Smooth muscle cell (in vitro differentiated cells): Measurements from ENCODE around the gene TOX3. TPM values are rescaled to one million over a fixed set of nuclear protein-coding genes. Genes with fewer than 3 reads are reported as not detected.

Experiments used
- DNase-seq: peaks from one replicate; lab custom pipeline; 2025; ENCODE audit not compliant: unreplicated experiment; lab: John Stamatoyannopoulos, UW
- H2AFZ ChIP-seq: fragments of 200-600 bp; sonication (generic); 2 replicates; pipeline ENCODE4 v1.6.0; 2016; ENCODE audit warnings: antibody characterized with exemption, low read depth, mild to moderate bottlenecking
- H3F3A ChIP-seq: fragments of 200-600 bp; sonication (generic); 2 replicates; pipeline ENCODE4 v1.6.0; 2017; ENCODE audit warnings: antibody characterized with exemption, low read depth
- H3K27ac ChIP-seq: fragments of 200-600 bp; sonication (generic); 2 replicates; pipeline ENCODE4 v1.5.1; 2016; ENCODE audit warnings: low read depth, mild to moderate bottlenecking
- H3K27me3 ChIP-seq: fragments of 200-600 bp; sonication (generic); 2 replicates; pipeline ENCODE4 v1.6.1; 2016; ENCODE audit warnings: low read depth, mild to moderate bottlenecking
- H3K36me3 ChIP-seq: fragments of 200-600 bp; sonication (generic); 2 replicates; pipeline ENCODE4 v1.5.1; 2016; ENCODE audit warnings: low read depth
- H3K4me1 ChIP-seq: fragments of 200-600 bp; sonication (generic); 2 replicates; pipeline ENCODE4 v1.5.1; 2016; ENCODE audit warnings: low read depth
- H3K4me2 ChIP-seq: fragments of 200-600 bp; sonication (generic); 2 replicates; pipeline ENCODE4 v1.6.0; 2016; ENCODE audit warnings: mild to moderate bottlenecking
- H3K4me3 ChIP-seq: fragments of 200-600 bp; sonication (generic); 2 replicates; pipeline ENCODE4 v1.5.1; 2016; ENCODE audit warnings: mild to moderate bottlenecking
- H3K79me2 ChIP-seq: fragments of 200-600 bp; sonication (generic); 2 replicates; pipeline ENCODE4 v1.6.0; 2016; ENCODE audit warnings: low read depth, mild to moderate bottlenecking
- H3K9ac ChIP-seq: fragments of 200-600 bp; sonication (generic); 2 replicates; pipeline ENCODE4 v1.6.0; 2016; ENCODE audit warnings: low read depth
- H3K9me3 ChIP-seq: fragments of 200-600 bp; sonication (generic); replicated peaks from 2 replicates; pipeline ENCODE4 v1.5.1; 2016; ENCODE audit warnings: low read depth
- H4K20me1 ChIP-seq: fragments of 200-600 bp; sonication (generic); 2 replicates; pipeline ENCODE4 v1.6.0; 2016; ENCODE audit warnings: low read depth
- WGBS: methylation state at CpG from one replicate; pipeline ENCODE4 v1.1.7; 2016; ENCODE audit warnings: low lambda C conversion rate; 5-methylcytosine and 5-hydroxymethylcytosine counted together
- polyA plus RNA-seq: library from polyadenylated mRNA; unstranded; fragments of >200 nt; fragmentation: Nextera tagmentation; extraction: Ambion mirVana; gene quantifications from 2 replicates; pipeline ENCODE4 v1.2.1, GENCODE V29; 2016
- total RNA-seq: library from RNA; depleted of rRNA; stranded (reverse); fragments of >200 nt; gene quantifications from 2 replicates; pipeline ENCODE4 v1.2.3, GENCODE V29; 2014
- TF ChIP-seq, protein P1 (sequence below): fragments of 200-600 bp; sonication (generic); IDR thresholded peaks from 2 replicates; pipeline ENCODE4 v1.5.1; 2017; ENCODE audit warnings: borderline replicate concordance, mild to moderate bottlenecking, antibody characterized with exemption; ENCODE audit not compliant: insufficient read depth, poor library complexity, severe bottlenecking

Gene TOX3
- total and polyA plus RNA-seq, 2 experiments from 2014 or later, result 0.18 to 0.49 TPM

DNA sequence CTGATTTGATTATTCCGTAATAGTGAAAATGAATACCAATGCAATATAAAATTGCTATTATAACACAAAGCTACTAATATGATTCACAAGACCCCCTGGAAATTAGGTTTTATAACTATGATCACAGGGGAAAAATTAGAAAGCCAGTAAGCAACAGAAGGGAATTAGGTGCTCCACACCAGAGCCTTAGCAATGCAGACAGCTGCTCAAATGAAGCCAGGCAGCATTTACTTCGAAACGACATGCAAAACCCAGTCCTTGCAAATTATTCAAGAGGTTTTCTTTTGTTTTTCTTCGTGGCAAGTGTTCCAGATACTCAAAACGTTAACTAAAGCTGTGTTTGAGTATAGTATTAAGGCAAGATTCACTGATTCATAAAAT, 47.9 kb downstream of the TOX3 start:
- TF ChIP-seq, protein P1, sequence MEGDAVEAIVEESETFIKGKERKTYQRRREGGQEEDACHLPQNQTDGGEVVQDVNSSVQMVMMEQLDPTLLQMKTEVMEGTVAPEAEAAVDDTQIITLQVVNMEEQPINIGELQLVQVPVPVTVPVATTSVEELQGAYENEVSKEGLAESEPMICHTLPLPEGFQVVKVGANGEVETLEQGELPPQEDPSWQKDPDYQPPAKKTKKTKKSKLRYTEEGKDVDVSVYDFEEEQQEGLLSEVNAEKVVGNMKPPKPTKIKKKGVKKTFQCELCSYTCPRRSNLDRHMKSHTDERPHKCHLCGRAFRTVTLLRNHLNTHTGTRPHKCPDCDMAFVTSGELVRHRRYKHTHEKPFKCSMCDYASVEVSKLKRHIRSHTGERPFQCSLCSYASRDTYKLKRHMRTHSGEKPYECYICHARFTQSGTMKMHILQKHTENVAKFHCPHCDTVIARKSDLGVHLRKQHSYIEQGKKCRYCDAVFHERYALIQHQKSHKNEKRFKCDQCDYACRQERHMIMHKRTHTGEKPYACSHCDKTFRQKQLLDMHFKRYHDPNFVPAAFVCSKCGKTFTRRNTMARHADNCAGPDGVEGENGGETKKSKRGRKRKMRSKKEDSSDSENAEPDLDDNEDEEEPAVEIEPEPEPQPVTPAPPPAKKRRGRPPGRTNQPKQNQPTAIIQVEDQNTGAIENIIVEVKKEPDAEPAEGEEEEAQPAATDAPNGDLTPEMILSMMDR, result no peak
- Histone ChIP-seq H2AFZ (no peak overlapping the region), H3K4me2 (no peak overlapping the region)

GRCh38 chr16:52498328-52499059, 48.4 kb downstream of the TOX3 start:
- H3K4me2 ChIP-seq, result no peak overlapping the region
- H3K27ac ChIP-seq, result no peak overlapping the region
- TF ChIP-seq, protein P1, result no peak
- H3K79me2 ChIP-seq, result no peaks in the 10 kb centered on the region
- peaks cover 41% of the 10 kb centered on the region for H3K4me1 ChIP-seq
- H4K20me1 ChIP-seq, result no peaks in the 10 kb centered on the region
- no peaks in the 10 kb centered on the region for H3K36me3 ChIP-seq
- no peaks in the 10 kb centered on the region for H3K9me3 ChIP-seq
- peaks cover 10% of the 10 kb centered on the region for H3K27me3 ChIP-seq
- DNase-seq, result no peak
- 78% methylated on average over 16 of the region's 16 CpGs for WGBS
- no peaks in the 10 kb centered on the region for H3F3A ChIP-seq
- no peak overlapping the region for H2AFZ ChIP-seq
- H3K4me3 ChIP-seq, result no peak overlapping the region
- no peak overlapping the region for H3K9ac ChIP-seq

More for the DNA sequence above, 47.9 kb downstream of the TOX3 start:
- DNase-seq, result no peak
- Histone ChIP-seq H3K27ac (no peak overlapping the region), H3K9ac (no peak overlapping the region), H3K4me1 (peaks cover 41% of the 10 kb centered on the region), H3K9me3 (no peaks in the 10 kb centered on the region), H3K36me3 (no peaks in the 10 kb centered on the region), H3K79me2 (no peaks in the 10 kb centered on the region), H3K27me3 (peaks cover 6% of the 10 kb centered on the region), H4K20me1 (no peaks in the 10 kb centered on the region), H3F3A (no peaks in the 10 kb centered on the region), H3K4me3 (no peak overlapping the region)
- WGBS, result 58% methylated on average over 5 of the region's 5 CpGs

GRCh38 chr16:52497067-52497816, 49.7 kb downstream of the TOX3 start:
- H2AFZ ChIP-seq, result no peak overlapping the region
- H4K20me1 ChIP-seq, result no peaks in the 10 kb centered on the region
- TF ChIP-seq, protein P1, result no peak
- peaks cover 7% of the 10 kb centered on the region for H3K27me3 ChIP-seq
- no peak overlapping the region for H3K4me3 ChIP-seq
- H3K27ac ChIP-seq, result no peak overlapping the region
- peak overlapping the region; percentile 34 for H3K4me2 ChIP-seq
- H3K4me1 ChIP-seq, result peaks cover 37% of the 10 kb centered on the region
- H3K9me3 ChIP-seq, result no peaks in the 10 kb centered on the region
- H3F3A ChIP-seq, result no peaks in the 10 kb centered on the region
- no peaks in the 10 kb centered on the region for H3K36me3 ChIP-seq
- H3K79me2 ChIP-seq, result no peaks in the 10 kb centered on the region
- no peak overlapping the region for H3K9ac ChIP-seq
- no peak for DNase-seq
- WGBS, result 83% methylated on average over 1 of the region's 1 CpG
